Measurements from ENCODE around the gene SCLT1. TPM values are rescaled to one million over a fixed set of nuclear protein-coding genes. Genes with fewer than 3 reads are reported as not detected.

Gene SCLT1
- total and polyA plus RNA-seq, 2 of the 8 experiments (the other 6 are each of a cell fraction or from before 2014, with no cell fraction given): 4.8 to 13.1 TPM

GRCh38 chr4:128866691-128867090 is 226.6 kb downstream of the SCLT1 start:
- Histone ChIP-seq H3K27ac (ENCODE audit: low read depth, low read length) (no peak overlapping the region), H3K79me2 (ENCODE audit: control insufficient read depth in 1 of 2, insufficient read depth in 2 of 2, low read length in 2 of 2) (peaks cover 0 to 50% of the 10 kb centered on the region in 2 experiments; a peak in 3 of 4 replicates), H2BK120ac (replicated peaks; ENCODE audit: low read depth, low read length) (no peak overlapping the region), H4K5ac (ENCODE audit: insufficient read length, low read depth, low read length) (no peak overlapping the region), H3K23ac (ENCODE audit: insufficient read length) (no peak overlapping the region), H3K9me3 (ENCODE audit: insufficient read depth in 2 of 2, low read depth in 1 of 2, low read length in 1 of 2) (no peaks in the 10 kb centered on the region), H4K91ac (replicated peaks; ENCODE audit: insufficient read length, low read length) (no peak overlapping the region), H3K4ac (replicated peaks; ENCODE audit: insufficient read length, low read depth, low read length) (no peak overlapping the region), H3K4me3 (ENCODE audit: extremely low read depth in 1 of 4, insufficient read depth in 2 of 4, low read depth in 3 of 4, low read length in 4 of 4) (no peak overlapping the region), H2AK5ac (ENCODE audit: low read depth, low read length) (no peak overlapping the region), H3K27me3 (replicated peaks in 1 of 4; ENCODE audit: control insufficient read depth in 3 of 4, extremely low read depth in 1 of 4, insufficient read depth in 3 of 4, low read length in 3 of 4) (no peaks in the 10 kb centered on the region), H3K79me1 (ENCODE audit: low read depth, low read length) (peaks cover 5% of the 10 kb centered on the region; the same call in 1 of the 2 replicates), H2BK12ac (ENCODE audit: low read depth, low read length) (no peak overlapping the region), H3K23me2 (ENCODE audit: low read depth, low read length) (no peaks in the 10 kb centered on the region), H2BK15ac (ENCODE audit: low read length) (no peak overlapping the region), H3K4me2 (ENCODE audit: insufficient read depth in 1 of 2, low read depth in 2 of 2, low read length in 2 of 2) (no peak overlapping the region), H2BK20ac (ENCODE audit: low read length) (no peak overlapping the region), H3K9ac (replicated peaks in 1 of 4; ENCODE audit: extremely low read depth in 1 of 4, low read depth in 3 of 4, low read length in 3 of 4) (no peak overlapping the region), H2BK5ac (ENCODE audit: low read depth, low read length) (no peak overlapping the region), H3K4me1 (replicated peaks in 1 of 4; ENCODE audit: control insufficient read depth in 3 of 4, insufficient read depth in 4 of 4, low read length in 3 of 4) (peaks cover 0 to 9% (median 5%) of the 10 kb centered on the region in 4 experiments; a peak in 6 of 7 replicates), H4K8ac (ENCODE audit: extremely low read depth, insufficient read depth, low read length) (no peak overlapping the region), H4K20me1 (replicated peaks in 1 of 2; ENCODE audit: control insufficient read depth in 1 of 2, insufficient read depth in 2 of 2, low read length in 2 of 2) (peaks cover 24 to 37% of the 10 kb centered on the region in 2 experiments), H3K56ac (replicated peaks; ENCODE audit: insufficient read length, low read depth, low read length) (no peak overlapping the region), H3K36me3 (ENCODE audit: control insufficient read depth in 2 of 4, insufficient read depth in 4 of 4, low read length in 3 of 4) (peaks cover 47 to 100% (median 87%) of the 10 kb centered on the region in 4 experiments), H2AFZ (ENCODE audit: low read length) (no peak overlapping the region), H3K14ac (ENCODE audit: insufficient read length) (no peak overlapping the region), H3K18ac (ENCODE audit: extremely low read depth, low read length) (no peak overlapping the region)
- ChIA-PET POLR2A (ENCODE audit: partially characterized antibody) (interaction anchor here (0.6 to 5.6 kb wide), 9 partner anchors 8 to 54 kb away, joined by 3 to 46 read pairs (median 3); no protein-coding TSS in a partner anchor), CTCF (ENCODE audit: partially characterized antibody) (no interaction called here)
- FAIRE-seq: no peak
- 80% methylated on average over 1 of the region's 1 CpG; no CpG with 5 or more reads in 1 of the 2 experiments for WGBS, 2 experiments (ENCODE audit: extremely low coverage in 1 of 2, insufficient coverage in 1 of 2, insufficient read length in 1 of 2, insufficient replicate concordance in 2 of 2, low coverage in 1 of 2, low lambda C conversion rate in 2 of 2, missing lambda C conversion rate in 1 of 2)
- no peak for DNase-seq (ENCODE audit: low read depth in 1 of 2, low spot score in 2 of 2)
- no peak for TF ChIP-seq KDM5A (IDR thresholded peaks at IDR 0.05; ENCODE audit: low read length)
- TF ChIP-seq USF2 (IDR thresholded peaks at IDR 0.05; ENCODE audit: low read length): no peak
- no peak for TF ChIP-seq NANOG (IDR thresholded peaks at IDR 0.05; ENCODE audit: insufficient read depth, low read depth, low read length, poor library complexity, severe bottlenecking)
- TF ChIP-seq MAX (IDR thresholded peaks at IDR 0.05): no peak
- TF ChIP-seq TAF7 (optimal IDR thresholded peaks at IDR 0.05; ENCODE audit: borderline replicate concordance, low read depth, low read length): peak; percentile 9
- no peak for TF ChIP-seq POU5F1 (IDR thresholded peaks at IDR 0.05; ENCODE audit: low read depth, low read length)
- no peak for TF ChIP-seq HDAC6 (IDR thresholded peaks at IDR 0.05; ENCODE audit: low read depth, low read length)
- TF ChIP-seq KDM4A (IDR thresholded peaks at IDR 0.05; ENCODE audit: low read depth, low read length, severe bottlenecking): no peak
- TF ChIP-seq ZNF274 (IDR thresholded peaks at IDR 0.05; ENCODE audit: borderline replicate concordance, extremely low read depth, low read length): no peak

Data from H1 (cell line).